Measurements from ENCODE around the gene NR4A3. TPM values are rescaled to one million over a fixed set of nuclear protein-coding genes. Genes with fewer than 3 reads are reported as not detected.

Gene NR4A3
- total RNA-seq, 1 donor from 2014 or later = 15.3 TPM

DNA sequence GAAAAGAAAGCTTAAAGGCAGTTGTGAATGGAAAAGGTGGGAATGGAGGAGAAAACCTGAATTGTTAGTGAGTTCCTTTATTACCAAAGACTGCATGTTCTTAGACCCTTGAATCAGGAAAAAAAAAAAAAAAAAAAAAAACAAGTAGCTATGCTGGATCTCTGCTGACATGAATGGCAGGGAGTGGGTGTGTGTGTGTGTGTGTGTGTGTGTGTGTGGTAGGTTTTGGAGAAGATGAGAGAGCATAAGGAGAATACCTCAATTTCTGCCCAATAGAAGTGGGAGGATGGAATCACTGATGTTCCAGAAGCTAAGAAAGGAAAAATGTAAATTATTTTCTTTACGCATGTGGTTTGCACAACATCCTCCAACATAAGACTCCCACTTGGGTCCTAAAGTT, 25.5 kb upstream of the NR4A3 start:
- Mint-ChIP-seq H3K4me3 (no peak overlapping the region), H3K36me3 (peaks cover 14% of the 10 kb centered on the region), H3K27ac (no peak overlapping the region), H3K27me3 (ENCODE audit: low read depth) (no peaks in the 10 kb centered on the region), H3K4me1 (no peaks in the 10 kb centered on the region), H3K9me3 (peaks cover 4% of the 10 kb centered on the region)
- no peak for DNase-seq (ENCODE audit: low spot score in 2 of 2, unreplicated experiment in 2 of 2)
- TF ChIP-seq, protein P1, sequence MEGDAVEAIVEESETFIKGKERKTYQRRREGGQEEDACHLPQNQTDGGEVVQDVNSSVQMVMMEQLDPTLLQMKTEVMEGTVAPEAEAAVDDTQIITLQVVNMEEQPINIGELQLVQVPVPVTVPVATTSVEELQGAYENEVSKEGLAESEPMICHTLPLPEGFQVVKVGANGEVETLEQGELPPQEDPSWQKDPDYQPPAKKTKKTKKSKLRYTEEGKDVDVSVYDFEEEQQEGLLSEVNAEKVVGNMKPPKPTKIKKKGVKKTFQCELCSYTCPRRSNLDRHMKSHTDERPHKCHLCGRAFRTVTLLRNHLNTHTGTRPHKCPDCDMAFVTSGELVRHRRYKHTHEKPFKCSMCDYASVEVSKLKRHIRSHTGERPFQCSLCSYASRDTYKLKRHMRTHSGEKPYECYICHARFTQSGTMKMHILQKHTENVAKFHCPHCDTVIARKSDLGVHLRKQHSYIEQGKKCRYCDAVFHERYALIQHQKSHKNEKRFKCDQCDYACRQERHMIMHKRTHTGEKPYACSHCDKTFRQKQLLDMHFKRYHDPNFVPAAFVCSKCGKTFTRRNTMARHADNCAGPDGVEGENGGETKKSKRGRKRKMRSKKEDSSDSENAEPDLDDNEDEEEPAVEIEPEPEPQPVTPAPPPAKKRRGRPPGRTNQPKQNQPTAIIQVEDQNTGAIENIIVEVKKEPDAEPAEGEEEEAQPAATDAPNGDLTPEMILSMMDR (IDR thresholded peaks at IDR 0.05; ENCODE audit: unreplicated experiment) = no peak

DNA sequence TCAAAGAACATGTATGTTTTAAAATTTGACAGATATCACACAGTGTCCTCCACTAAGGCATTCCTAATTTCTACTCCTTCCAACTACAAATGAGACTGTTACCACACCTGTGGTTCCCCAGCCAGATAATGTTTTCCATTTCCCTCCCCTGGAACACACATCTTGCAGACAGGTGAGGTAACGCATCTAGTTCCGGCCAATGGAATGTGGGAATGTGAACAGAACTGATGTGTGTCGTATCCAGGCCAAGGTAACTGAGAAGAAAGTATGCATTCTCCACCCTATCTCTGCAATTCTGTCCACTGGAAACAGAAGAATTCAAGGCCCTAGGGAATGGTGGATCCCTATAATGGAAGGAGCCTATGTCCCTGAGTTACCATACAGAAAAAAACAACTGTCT, 19.9 kb upstream of the NR4A3 start:
- peaks cover 44% of the 10 kb centered on the region for H3K36me3 Mint-ChIP-seq
- no peak overlapping the region for H3K27ac Mint-ChIP-seq
- no peak overlapping the region for H3K4me3 Mint-ChIP-seq
- H3K9me3 Mint-ChIP-seq = peaks cover 4% of the 10 kb centered on the region
- no peaks in the 10 kb centered on the region for H3K4me1 Mint-ChIP-seq
- no peak for DNase-seq (ENCODE audit: low spot score in 2 of 2, unreplicated experiment in 2 of 2)
- TF ChIP-seq, protein P1 (IDR thresholded peaks at IDR 0.05; ENCODE audit: unreplicated experiment) = no peak
- H3K27me3 Mint-ChIP-seq (ENCODE audit: low read depth) = no peaks in the 10 kb centered on the region

DNA sequence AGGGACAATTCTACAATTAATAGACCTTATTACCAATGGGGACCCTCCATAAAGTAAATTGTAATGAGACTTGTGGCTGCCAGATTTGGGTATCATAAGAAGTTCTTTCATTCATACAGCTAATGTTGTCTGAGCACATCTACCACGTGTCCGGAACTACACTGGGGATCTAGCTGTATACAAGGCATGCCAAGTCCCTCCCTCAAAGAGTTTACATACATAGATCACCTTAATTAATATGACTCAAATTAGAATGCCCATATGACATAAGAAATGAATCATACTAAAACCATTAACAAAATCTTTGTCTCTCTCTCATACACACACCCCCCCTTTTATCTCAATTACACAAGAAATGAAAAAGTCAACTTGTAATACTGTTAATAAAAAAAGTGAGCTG, 18.0 kb upstream of the NR4A3 start:
- peaks cover 9% of the 10 kb centered on the region for H3K4me1 Mint-ChIP-seq
- no peak for DNase-seq (ENCODE audit: low spot score in 2 of 2, unreplicated experiment in 2 of 2)
- peaks cover 4% of the 10 kb centered on the region for H3K9me3 Mint-ChIP-seq
- H3K27ac Mint-ChIP-seq = no peak overlapping the region
- H3K36me3 Mint-ChIP-seq = peaks cover 43% of the 10 kb centered on the region
- no peak overlapping the region for H3K4me3 Mint-ChIP-seq
- TF ChIP-seq, protein P1 (IDR thresholded peaks at IDR 0.05; ENCODE audit: unreplicated experiment) = no peak
- no peaks in the 10 kb centered on the region for H3K27me3 Mint-ChIP-seq (ENCODE audit: low read depth)

DNA sequence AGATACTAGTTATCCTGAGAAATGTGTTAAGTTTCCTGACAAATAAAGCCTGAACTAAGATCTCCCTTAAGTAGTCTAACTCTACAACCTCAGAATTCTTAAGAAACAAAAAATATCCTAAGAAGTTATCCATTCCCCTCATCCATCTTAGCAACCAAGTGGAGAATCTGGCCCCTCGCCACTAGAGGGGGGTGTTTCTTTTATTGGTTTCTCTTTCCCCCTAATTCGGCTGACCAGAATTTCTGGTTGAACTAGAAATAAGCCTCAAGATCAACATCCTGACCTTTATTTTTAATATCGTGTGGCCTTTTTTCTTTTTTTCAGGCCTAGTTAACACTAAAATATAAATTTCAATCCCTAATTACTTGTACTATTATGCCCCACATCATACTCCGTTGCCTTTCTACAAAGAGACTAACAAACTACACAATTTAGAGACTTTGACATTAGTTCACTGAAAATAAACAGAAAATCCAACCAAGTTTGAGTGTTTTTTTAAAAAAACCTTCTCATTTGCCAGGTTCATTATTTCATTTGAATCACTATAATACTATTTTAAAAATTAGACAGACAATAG, 14.3 kb upstream of the NR4A3 start:
- Mint-ChIP-seq H3K36me3 (peaks cover 31% of the 10 kb centered on the region), H3K9me3 (no peaks in the 10 kb centered on the region), H3K27ac (peak overlapping the region; percentile 4), H3K4me3 (no peak overlapping the region), H3K4me1 (peaks cover 21% of the 10 kb centered on the region), H3K27me3 (ENCODE audit: low read depth) (no peaks in the 10 kb centered on the region)
- TF ChIP-seq, protein P1 (IDR thresholded peaks at IDR 0.05; ENCODE audit: unreplicated experiment) = peak; percentile 82
- DNase-seq (ENCODE audit: low spot score in 2 of 2, unreplicated experiment in 2 of 2) = peak; percentile 23 to 46

DNA sequence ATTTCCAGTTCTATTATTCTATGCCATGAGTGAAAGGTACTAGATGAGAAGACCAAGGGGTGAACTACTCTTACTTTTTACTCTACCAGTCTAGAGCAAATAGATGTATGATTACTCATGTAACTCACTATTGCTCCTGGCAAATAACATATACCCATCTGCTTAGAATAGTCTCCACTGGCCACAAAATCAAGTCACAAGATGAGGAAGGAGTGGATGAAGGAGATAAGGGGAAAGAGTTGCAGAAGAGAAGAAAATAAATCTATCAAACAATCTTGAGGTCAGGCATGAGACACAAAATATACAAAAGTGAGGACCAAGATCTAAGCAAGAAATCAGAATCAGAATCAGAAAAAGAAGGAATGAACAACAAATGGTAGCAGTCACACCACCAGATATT, 13.7 kb upstream of the NR4A3 start:
- Mint-ChIP-seq H3K9me3 (no peaks in the 10 kb centered on the region), H3K4me3 (no peak overlapping the region), H3K27me3 (ENCODE audit: low read depth) (no peaks in the 10 kb centered on the region), H3K27ac (no peak overlapping the region), H3K36me3 (peaks cover 26% of the 10 kb centered on the region), H3K4me1 (peaks cover 21% of the 10 kb centered on the region)
- DNase-seq (ENCODE audit: low spot score in 2 of 2, unreplicated experiment in 2 of 2) = no peak
- TF ChIP-seq, protein P1 (IDR thresholded peaks at IDR 0.05; ENCODE audit: unreplicated experiment) = no peak

DNA sequence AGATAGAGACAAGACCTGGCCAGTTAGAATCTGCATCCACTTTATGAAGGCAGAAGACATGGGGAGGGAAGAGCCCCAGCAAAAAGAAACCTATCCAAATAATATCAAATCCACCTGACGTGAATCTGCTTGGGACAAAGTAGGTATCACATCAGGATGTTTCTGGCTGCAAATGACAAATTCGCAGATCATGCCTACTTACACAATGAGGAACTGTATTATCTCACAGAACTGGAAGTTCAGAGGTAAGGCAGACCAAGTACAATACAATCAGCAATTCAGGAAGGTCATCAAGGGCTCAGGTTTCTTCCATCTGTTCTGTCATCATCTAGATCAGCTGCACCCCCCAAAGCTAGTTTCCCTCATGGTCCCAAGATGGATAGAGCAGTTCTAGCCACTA, 13.2 kb upstream of the NR4A3 start:
- DNase-seq (ENCODE audit: low spot score in 2 of 2, unreplicated experiment in 2 of 2) = no peak
- TF ChIP-seq, protein P1 (IDR thresholded peaks at IDR 0.05; ENCODE audit: unreplicated experiment) = no peak
- Mint-ChIP-seq H3K9me3 (no peaks in the 10 kb centered on the region), H3K4me3 (no peak overlapping the region), H3K27me3 (ENCODE audit: low read depth) (no peaks in the 10 kb centered on the region), H3K27ac (no peak overlapping the region), H3K4me1 (peaks cover 21% of the 10 kb centered on the region), H3K36me3 (peaks cover 21% of the 10 kb centered on the region)
